ENCODE measurements around the gene UFSP1.

The UFSP1 gene

GRCh38 chr7:100863406-100863950, 26.0 kb downstream of the UFSP1 start:
- Histone ChIP-seq H2AFZ (ENCODE audit: low read length) (no peak overlapping the region), H2BK15ac (ENCODE audit: low read length) (no peak overlapping the region), H3K4me3 (ENCODE audit: low read length in 2 of 2) (no peak overlapping the region), H3K27me3 (ENCODE audit: control insufficient read depth in 3 of 3, insufficient read depth in 3 of 3, low read depth in 1 of 3, low read length in 3 of 3) (no peaks in the 10 kb centered on the region), H2BK120ac (ENCODE audit: low read depth, low read length) (no peak overlapping the region), H3K14ac (ENCODE audit: low read length) (no peak overlapping the region), H4K91ac (ENCODE audit: low read depth, low read length, poor library complexity) (no peak overlapping the region), H3K27ac (replicated peaks; ENCODE audit: low read length) (no peak overlapping the region), H3K9ac (ENCODE audit: low read depth, low read length, poor library complexity) (no peak overlapping the region), H4K8ac (ENCODE audit: low read depth, low read length) (no peak overlapping the region), H3K79me1 (ENCODE audit: low read depth, low read length) (peaks cover 15% of the 10 kb centered on the region), H2BK5ac (ENCODE audit: low read length) (no peak overlapping the region), H3K4me2 (ENCODE audit: insufficient read depth, low read length, poor library complexity, severe bottlenecking) (no peak overlapping the region), H3K9me3 (replicated peaks in 1 of 2; ENCODE audit: control insufficient read depth in 2 of 2, insufficient read depth in 1 of 2, low read depth in 1 of 2, low read length in 2 of 2) (no peaks in the 10 kb centered on the region), H3K4me1 (ENCODE audit: control insufficient read depth in 2 of 2, insufficient read depth in 1 of 2, low read depth in 1 of 2, low read length in 2 of 2) (peaks cover 11 to 13% of the 10 kb centered on the region in 2 donors), H2AK5ac (ENCODE audit: low read depth, low read length) (no peak overlapping the region), H3K23ac (ENCODE audit: low read depth, low read length, poor library complexity) (no peak overlapping the region), H3K4ac (ENCODE audit: low read length) (no peak overlapping the region), H3K18ac (ENCODE audit: low read length) (no peak overlapping the region), H3K36me3 (replicated peaks in 1 of 2; ENCODE audit: control insufficient read depth in 2 of 2, insufficient read depth in 2 of 2, low read length in 2 of 2) (peaks cover 9 to 19% of the 10 kb centered on the region in 2 donors), H2BK12ac (ENCODE audit: low read length) (no peak overlapping the region)
- no peak for DNase-seq (ENCODE audit: low spot score)
- no CpG with 5 or more reads among the region's 10 CpGs for WGBS, 2 donors (ENCODE audit: extremely low coverage in 2 of 2, insufficient read length in 2 of 2, insufficient replicate concordance in 1 of 2)

- Histone ChIP-seq H3K4me3 (ENCODE audit: low read length in 2 of 2) (no peak overlapping the region), H3K27me3 (ENCODE audit: control insufficient read depth in 3 of 3, insufficient read depth in 3 of 3, low read depth in 1 of 3, low read length in 3 of 3) (no peaks in the 10 kb centered on the region), H3K9ac (ENCODE audit: low read depth, low read length, poor library complexity) (no peak overlapping the region), H2BK120ac (ENCODE audit: low read depth, low read length) (no peak overlapping the region), H2BK15ac (ENCODE audit: low read length) (no peak overlapping the region), H3K9me3 (replicated peaks in 1 of 2; ENCODE audit: control insufficient read depth in 2 of 2, insufficient read depth in 1 of 2, low read depth in 1 of 2, low read length in 2 of 2) (no peaks in the 10 kb centered on the region), H3K79me1 (ENCODE audit: low read depth, low read length) (peaks cover 4% of the 10 kb centered on the region), H3K4ac (ENCODE audit: low read length) (no peak overlapping the region), H3K36me3 (replicated peaks in 1 of 2; ENCODE audit: control insufficient read depth in 2 of 2, insufficient read depth in 2 of 2, low read length in 2 of 2) (peaks cover 9 to 14% of the 10 kb centered on the region in 2 donors), H3K4me2 (ENCODE audit: insufficient read depth, low read length, poor library complexity, severe bottlenecking) (no peak overlapping the region), H4K91ac (ENCODE audit: low read depth, low read length, poor library complexity) (no peak overlapping the region), H3K18ac (ENCODE audit: low read length) (no peak overlapping the region), H2BK12ac (ENCODE audit: low read length) (no peak overlapping the region), H2AK5ac (ENCODE audit: low read depth, low read length) (no peak overlapping the region), H3K4me1 (ENCODE audit: control insufficient read depth in 2 of 2, insufficient read depth in 1 of 2, low read depth in 1 of 2, low read length in 2 of 2) (peaks cover 2% of the 10 kb centered on the region in 2 donors), H2AFZ (ENCODE audit: low read length) (no peak overlapping the region), H4K8ac (ENCODE audit: low read depth, low read length) (no peak overlapping the region), H3K23ac (ENCODE audit: low read depth, low read length, poor library complexity) (peak overlapping the region; percentile 55), H3K27ac (replicated peaks; ENCODE audit: low read length) (no peak overlapping the region), H3K14ac (ENCODE audit: low read length) (no peak overlapping the region), H2BK5ac (ENCODE audit: low read length) (peak overlapping the region; percentile 12)
- no CpG with 5 or more reads among the region's 14 CpGs for WGBS, 2 donors (ENCODE audit: extremely low coverage in 2 of 2, insufficient read length in 2 of 2, insufficient replicate concordance in 1 of 2)
- DNase-seq (ENCODE audit: low spot score): no peak
These were observed 27.9 kb downstream of the UFSP1 start for GRCh38 chr7:100861616-100861985.

GRCh38 chr7:100860702-100861615, 28.6 kb downstream of the UFSP1 start:
- Histone ChIP-seq H2AK5ac (ENCODE audit: low read depth, low read length) (no peak overlapping the region), H3K27me3 (ENCODE audit: control insufficient read depth in 3 of 3, insufficient read depth in 3 of 3, low read depth in 1 of 3, low read length in 3 of 3) (no peaks in the 10 kb centered on the region), H3K18ac (ENCODE audit: low read length) (no peak overlapping the region), H3K27ac (replicated peaks; ENCODE audit: low read length) (no peak overlapping the region), H2BK120ac (ENCODE audit: low read depth, low read length) (no peak overlapping the region), H3K4me3 (ENCODE audit: low read length in 2 of 2) (peak overlapping the region in 1 of 2 donors; percentile 30), H3K14ac (ENCODE audit: low read length) (no peak overlapping the region), H3K4ac (ENCODE audit: low read length) (no peak overlapping the region), H3K4me2 (ENCODE audit: insufficient read depth, low read length, poor library complexity, severe bottlenecking) (no peak overlapping the region), H3K4me1 (ENCODE audit: control insufficient read depth in 2 of 2, insufficient read depth in 1 of 2, low read depth in 1 of 2, low read length in 2 of 2) (no peaks in the 10 kb centered on the region), H2BK5ac (ENCODE audit: low read length) (peak overlapping the region; percentile 12), H3K23ac (ENCODE audit: low read depth, low read length, poor library complexity) (no peak overlapping the region), H3K79me1 (ENCODE audit: low read depth, low read length) (peaks cover 4% of the 10 kb centered on the region), H4K91ac (ENCODE audit: low read depth, low read length, poor library complexity) (no peak overlapping the region), H2BK12ac (ENCODE audit: low read length) (no peak overlapping the region), H4K8ac (ENCODE audit: low read depth, low read length) (no peak overlapping the region), H3K9me3 (replicated peaks in 1 of 2; ENCODE audit: control insufficient read depth in 2 of 2, insufficient read depth in 1 of 2, low read depth in 1 of 2, low read length in 2 of 2) (no peaks in the 10 kb centered on the region), H3K36me3 (replicated peaks in 1 of 2; ENCODE audit: control insufficient read depth in 2 of 2, insufficient read depth in 2 of 2, low read length in 2 of 2) (peaks cover 9 to 14% of the 10 kb centered on the region in 2 donors), H2AFZ (ENCODE audit: low read length) (no peak overlapping the region), H2BK15ac (ENCODE audit: low read length) (no peak overlapping the region), H3K9ac (ENCODE audit: low read depth, low read length, poor library complexity) (no peak overlapping the region)
- no peak for DNase-seq (ENCODE audit: low spot score)
- WGBS, 2 donors (ENCODE audit: extremely low coverage in 2 of 2, insufficient read length in 2 of 2, insufficient replicate concordance in 1 of 2): no CpG with 5 or more reads among the region's 18 CpGs

- no peak overlapping the region for H3K4me3 ChIP-seq (ENCODE audit: low read length in 2 of 2)
- peaks cover 9% of the 10 kb centered on the region in 2 donors for H3K36me3 ChIP-seq (replicated peaks in 1 of 2; ENCODE audit: control insufficient read depth in 2 of 2, insufficient read depth in 2 of 2, low read length in 2 of 2)
- no peak overlapping the region for H4K91ac ChIP-seq (ENCODE audit: low read depth, low read length, poor library complexity)
- H3K9me3 ChIP-seq (replicated peaks in 1 of 2; ENCODE audit: control insufficient read depth in 2 of 2, insufficient read depth in 1 of 2, low read depth in 1 of 2, low read length in 2 of 2): no peaks in the 10 kb centered on the region
- no peak overlapping the region for H3K9ac ChIP-seq (ENCODE audit: low read depth, low read length, poor library complexity)
- no peak overlapping the region for H2AK5ac ChIP-seq (ENCODE audit: low read depth, low read length)
- H3K4me1 ChIP-seq (ENCODE audit: control insufficient read depth in 2 of 2, insufficient read depth in 1 of 2, low read depth in 1 of 2, low read length in 2 of 2): no peaks in the 10 kb centered on the region
- no peak overlapping the region for H2AFZ ChIP-seq (ENCODE audit: low read length)
- no peak overlapping the region for H2BK120ac ChIP-seq (ENCODE audit: low read depth, low read length)
- no peak overlapping the region for H3K27ac ChIP-seq (replicated peaks; ENCODE audit: low read length)
- H2BK12ac ChIP-seq (ENCODE audit: low read length): no peak overlapping the region
- H3K27me3 ChIP-seq (ENCODE audit: control insufficient read depth in 3 of 3, insufficient read depth in 3 of 3, low read depth in 1 of 3, low read length in 3 of 3): no peaks in the 10 kb centered on the region
- no peak overlapping the region for H2BK15ac ChIP-seq (ENCODE audit: low read length)
- no peak for DNase-seq (ENCODE audit: low spot score)
- no peak overlapping the region for H3K4me2 ChIP-seq (ENCODE audit: insufficient read depth, low read length, poor library complexity, severe bottlenecking)
- peak overlapping the region; percentile 29 for H2BK5ac ChIP-seq (ENCODE audit: low read length)
- no CpG with 5 or more reads among the region's 15 CpGs for WGBS, 2 donors (ENCODE audit: extremely low coverage in 2 of 2, insufficient read length in 2 of 2, insufficient replicate concordance in 1 of 2)
- H3K79me1 ChIP-seq (ENCODE audit: low read depth, low read length): peaks cover 4% of the 10 kb centered on the region
- no peak overlapping the region for H3K23ac ChIP-seq (ENCODE audit: low read depth, low read length, poor library complexity)
- no peak overlapping the region for H4K8ac ChIP-seq (ENCODE audit: low read depth, low read length)
- H3K18ac ChIP-seq (ENCODE audit: low read length): no peak overlapping the region
- no peak overlapping the region for H3K4ac ChIP-seq (ENCODE audit: low read length)
- no peak overlapping the region for H3K14ac ChIP-seq (ENCODE audit: low read length)
These were observed 29.7 kb downstream of the UFSP1 start for GRCh38 chr7:100859856-100860255.

Measured in neuronal stem cell (in vitro differentiated cells).